Fibroblast of lung (primary cell): ENCODE results near the gene DNAH10. TPM values are rescaled to one million over a fixed set of nuclear protein-coding genes. Genes with fewer than 3 reads are reported as not detected.

ENCODE experiments used
- DNase-seq, 2 donors: peaks; one replicate each; pipeline versions ENCODE4 v3.0.0 to v3.0.0-alpha.2; 2010; ENCODE audit warnings: low read depth in 2 of 2
- H2AFZ ChIP-seq: 2 replicates; pipeline ENCODE4 v1.5.1; 2012; ENCODE audit warnings: low read length, control low read depth, inconsistent platforms
- H3K27ac ChIP-seq: 2 replicates; pipeline ENCODE4 v1.5.1; 2011; ENCODE audit warnings: low read length, control low read depth; ENCODE audit not compliant: insufficient read depth
- H3K27me3 ChIP-seq: 2 replicates; pipeline ENCODE4 v1.5.1; 2011; ENCODE audit warnings: mild to moderate bottlenecking, low read length; ENCODE audit not compliant: control insufficient read depth, insufficient read depth
- H3K36me3 ChIP-seq: 2 replicates; pipeline ENCODE4 v1.5.1; 2011; ENCODE audit warnings: low read length; ENCODE audit not compliant: control insufficient read depth, insufficient read depth
- H3K4me1 ChIP-seq: 2 replicates; pipeline ENCODE4 v1.5.1; 2011; ENCODE audit warnings: low read length; ENCODE audit not compliant: control insufficient read depth, insufficient read depth; ENCODE audit errors: extremely low read depth
- H3K4me2 ChIP-seq: 2 replicates; pipeline ENCODE4 v1.5.1; 2011; ENCODE audit warnings: low read length, control low read depth; ENCODE audit not compliant: insufficient read depth; ENCODE audit errors: extremely low read depth
- H3K4me3 ChIP-seq, 4 experiments: fragments of 200-600 bp in 1 of 4; sonication (generic) in 1 of 4; replicated peaks in 1 of 4; 2 replicates each; pipeline ENCODE4 v1.5.1; 2011 to 2016; ENCODE audit warnings: low read length in 4 of 4, low read depth in 3 of 4, mild to moderate bottlenecking in 3 of 4, control low read depth in 2 of 4, inconsistent platforms in 1 of 4, mixed read lengths in 1 of 4; ENCODE audit not compliant: insufficient read depth in 1 of 4; ENCODE audit errors: control extremely low read depth in 1 of 4
- H3K79me2 ChIP-seq: 2 replicates; pipeline ENCODE4 v1.5.1; 2012; ENCODE audit warnings: mild to moderate bottlenecking, low read length, inconsistent platforms; ENCODE audit not compliant: control insufficient read depth, insufficient read depth
- H3K9ac ChIP-seq: 2 replicates; pipeline ENCODE4 v1.5.1; 2011; ENCODE audit warnings: mild to moderate bottlenecking, low read length, control low read depth; ENCODE audit not compliant: insufficient read depth
- H3K9me3 ChIP-seq: 2 replicates; pipeline ENCODE4 v1.5.1; 2012; ENCODE audit warnings: low read depth, low read length; ENCODE audit not compliant: control insufficient read depth, insufficient read depth
- H4K20me1 ChIP-seq: 2 replicates; pipeline ENCODE4 v1.5.1; 2011; ENCODE audit warnings: low read length; ENCODE audit not compliant: control insufficient read depth, insufficient read depth; ENCODE audit errors: extremely low read depth
- EZH2 ChIP-seq: IDR thresholded peaks from 2 replicates; pipeline ENCODE4 v1.5.1; 2012; ENCODE audit warnings: low read length, control low read depth, mild to moderate bottlenecking; ENCODE audit errors: missing control alignments
- polyA plus RNA-seq, 2 donors: library from polyadenylated mRNA; depleted of rRNA in 1 of 2; stranded (reverse) in 1 of 2; unstranded in 1 of 2; fragments of >200 nt; gene quantifications; 2 replicates each; pipeline ENCODE4 v1.2.1, GENCODE V29; 2011 to 2012; ENCODE audit warnings: missing spikeins in 1 of 2
- total RNA-seq: library from RNA; depleted of rRNA; stranded (reverse); fragments of >200 nt; gene quantifications from 2 replicates; pipeline ENCODE4 v1.2.1, GENCODE V29; 2014
- TF ChIP-seq, protein P1 (sequence below), 2 donors: IDR thresholded peaks in 1 of 2; conservative IDR thresholded peaks in 1 of 2; 1 replicate in 1 of 2; 2 replicates in 1 of 2; pipeline ENCODE4 v1.5.1; 2011 to 2012; ENCODE audit warnings: low read length in 2 of 2, control low read depth in 1 of 2, inconsistent platforms in 1 of 2, low read depth in 1 of 2, mild to moderate bottlenecking in 1 of 2

The DNAH10 gene
- total and polyA plus RNA-seq, 2 donors (not counting 1 experiment from before 2014, with no cell fraction given): 0.06 to 0.33 TPM

DNA sequence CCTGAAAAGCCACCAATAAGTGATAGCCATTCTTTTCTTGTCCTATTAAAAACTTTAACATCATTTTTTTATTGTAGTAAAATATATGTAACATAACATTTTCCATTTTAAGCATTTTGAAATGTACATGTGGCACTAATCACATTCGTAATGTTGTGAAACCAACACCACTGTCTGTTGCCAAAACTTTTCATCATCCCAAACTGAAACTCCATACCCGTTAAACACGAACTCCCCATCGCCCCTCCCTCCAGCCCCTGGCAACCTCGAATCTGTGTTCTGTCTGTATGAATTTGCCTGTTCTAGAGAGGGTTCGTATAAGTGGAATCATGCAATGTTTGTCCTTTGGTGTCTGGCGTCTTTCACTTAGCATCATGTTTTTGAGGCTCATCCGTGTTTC, 134.7 kb downstream of the DNAH10 start:
- H3K36me3 ChIP-seq: no peaks in the 10 kb centered on the region
- no peak overlapping the region for H3K27ac ChIP-seq
- no peak overlapping the region for H3K4me2 ChIP-seq
- H2AFZ ChIP-seq: no peak overlapping the region
- no peaks in the 10 kb centered on the region for H3K9me3 ChIP-seq
- no peaks in the 10 kb centered on the region for H3K79me2 ChIP-seq
- DNase-seq: peak in 1 of 2 donors; percentile 82
- no peaks in the 10 kb centered on the region for H3K4me1 ChIP-seq
- no peak overlapping the region for H3K9ac ChIP-seq
- H3K27me3 ChIP-seq: peaks cover 4% of the 10 kb centered on the region
- H3K4me3 ChIP-seq: peak overlapping the region in 2 of 4 experiments; percentile 27
- no peak for TF ChIP-seq EZH2
- TF ChIP-seq, protein P1, sequence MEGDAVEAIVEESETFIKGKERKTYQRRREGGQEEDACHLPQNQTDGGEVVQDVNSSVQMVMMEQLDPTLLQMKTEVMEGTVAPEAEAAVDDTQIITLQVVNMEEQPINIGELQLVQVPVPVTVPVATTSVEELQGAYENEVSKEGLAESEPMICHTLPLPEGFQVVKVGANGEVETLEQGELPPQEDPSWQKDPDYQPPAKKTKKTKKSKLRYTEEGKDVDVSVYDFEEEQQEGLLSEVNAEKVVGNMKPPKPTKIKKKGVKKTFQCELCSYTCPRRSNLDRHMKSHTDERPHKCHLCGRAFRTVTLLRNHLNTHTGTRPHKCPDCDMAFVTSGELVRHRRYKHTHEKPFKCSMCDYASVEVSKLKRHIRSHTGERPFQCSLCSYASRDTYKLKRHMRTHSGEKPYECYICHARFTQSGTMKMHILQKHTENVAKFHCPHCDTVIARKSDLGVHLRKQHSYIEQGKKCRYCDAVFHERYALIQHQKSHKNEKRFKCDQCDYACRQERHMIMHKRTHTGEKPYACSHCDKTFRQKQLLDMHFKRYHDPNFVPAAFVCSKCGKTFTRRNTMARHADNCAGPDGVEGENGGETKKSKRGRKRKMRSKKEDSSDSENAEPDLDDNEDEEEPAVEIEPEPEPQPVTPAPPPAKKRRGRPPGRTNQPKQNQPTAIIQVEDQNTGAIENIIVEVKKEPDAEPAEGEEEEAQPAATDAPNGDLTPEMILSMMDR (conservative IDR thresholded peaks at IDR 0.05 in 1 of 2, IDR thresholded peaks at IDR 0.05 in 1 of 2; ENCODE audit: low read depth in 1 of 2, low read length in 2 of 2): no peak
- no peaks in the 10 kb centered on the region for H4K20me1 ChIP-seq

DNA sequence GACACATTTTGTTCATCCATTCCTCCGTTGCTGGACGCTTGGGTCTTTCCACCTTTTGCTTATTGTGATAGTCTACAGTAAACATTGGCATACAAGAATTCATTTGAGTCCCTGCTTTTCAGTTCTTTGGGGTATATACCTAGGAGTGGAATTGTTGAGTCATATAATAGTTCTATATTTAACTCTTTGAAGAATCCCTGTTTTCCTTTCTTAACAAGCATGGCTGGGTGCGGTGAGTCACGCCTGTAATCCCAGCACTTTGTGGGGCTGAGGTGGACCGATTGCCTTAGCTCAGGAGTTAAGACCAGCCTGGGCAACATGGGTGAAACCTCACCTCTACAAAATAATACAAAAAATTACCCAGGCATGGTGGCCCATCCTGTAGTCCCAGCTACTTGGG, 135.1 kb downstream of the DNAH10 start:
- Histone ChIP-seq H3K79me2 (no peaks in the 10 kb centered on the region), H3K36me3 (no peaks in the 10 kb centered on the region), H4K20me1 (no peaks in the 10 kb centered on the region), H3K4me2 (no peak overlapping the region), H3K4me3 (peak overlapping the region in 2 of 4 experiments; percentile 27), H2AFZ (no peak overlapping the region), H3K9me3 (no peaks in the 10 kb centered on the region), H3K27ac (no peak overlapping the region), H3K4me1 (no peaks in the 10 kb centered on the region), H3K27me3 (peaks cover 4% of the 10 kb centered on the region), H3K9ac (no peak overlapping the region)
- TF ChIP-seq, protein P1 (conservative IDR thresholded peaks at IDR 0.05 in 1 of 2, IDR thresholded peaks at IDR 0.05 in 1 of 2; ENCODE audit: low read depth in 1 of 2, low read length in 2 of 2): no peak
- no peak for TF ChIP-seq EZH2
- peak; percentile 44 to 82 for DNase-seq

DNA sequence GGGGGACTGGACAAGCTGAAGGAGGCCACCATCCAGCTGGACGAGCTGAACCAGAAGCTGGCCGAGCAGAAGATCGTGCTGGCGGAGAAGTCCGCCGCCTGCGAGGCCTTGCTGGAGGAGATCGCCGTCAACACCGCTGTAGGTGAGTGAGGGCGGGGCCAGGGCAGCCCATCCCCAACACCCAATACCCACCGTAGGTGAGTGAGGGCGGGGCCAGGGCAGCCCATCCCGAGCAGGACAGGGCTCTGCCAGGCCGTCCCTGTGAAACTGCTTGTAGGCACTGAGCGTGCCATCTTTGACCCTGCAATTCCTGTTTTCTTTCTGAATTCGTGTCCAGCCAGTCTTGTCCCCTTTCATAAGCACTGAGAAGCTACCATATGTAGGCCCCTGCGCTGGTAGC, 136.6 kb downstream of the DNAH10 start:
- H3K9me3 ChIP-seq: no peaks in the 10 kb centered on the region
- no peak overlapping the region for H3K9ac ChIP-seq
- H3K4me2 ChIP-seq: no peak overlapping the region
- no peak overlapping the region for H3K4me3 ChIP-seq
- H2AFZ ChIP-seq: no peak overlapping the region
- H3K27me3 ChIP-seq: peaks cover 2% of the 10 kb centered on the region
- DNase-seq: no peak
- no peak for TF ChIP-seq EZH2
- TF ChIP-seq, protein P1 (conservative IDR thresholded peaks at IDR 0.05 in 1 of 2, IDR thresholded peaks at IDR 0.05 in 1 of 2; ENCODE audit: low read depth in 1 of 2, low read length in 2 of 2): no peak
- no peaks in the 10 kb centered on the region for H3K4me1 ChIP-seq
- H3K36me3 ChIP-seq: no peaks in the 10 kb centered on the region
- H3K79me2 ChIP-seq: no peaks in the 10 kb centered on the region
- no peak overlapping the region for H3K27ac ChIP-seq
- H4K20me1 ChIP-seq: no peaks in the 10 kb centered on the region
